ENCODE measurements around the gene RNF222. TPM values are rescaled to one million over a fixed set of nuclear protein-coding genes. Genes with fewer than 3 reads are reported as not detected.

Gene RNF222
- total and polyA plus RNA-seq, 2 donors (not counting 1 experiment from before 2014, with no cell fraction given) = not detected

GRCh38 chr17:8439681-8440080 is 42.1 kb upstream of the RNF222 start:
- H3K36me3 ChIP-seq (ENCODE audit: control insufficient read depth, insufficient read depth, low read length) = peaks cover 7% of the 10 kb centered on the region
- no peaks in the 10 kb centered on the region for H3K9me3 ChIP-seq (ENCODE audit: control insufficient read depth, insufficient read depth, low read depth, low read length)
- H3K27ac ChIP-seq (ENCODE audit: insufficient read depth, low read length) = no peak overlapping the region
- no peaks in the 10 kb centered on the region for H4K20me1 ChIP-seq (ENCODE audit: control insufficient read depth, extremely low read depth, insufficient read depth, low read length)
- TF ChIP-seq EZH2 (IDR thresholded peaks at IDR 0.05; ENCODE audit: low read length, missing control alignments) = no peak
- TF ChIP-seq CTCF (conservative IDR thresholded peaks at IDR 0.05 in 1 of 2, IDR thresholded peaks at IDR 0.05 in 1 of 2; ENCODE audit: low read depth in 1 of 2, low read length in 2 of 2) = no peak
- H3K4me2 ChIP-seq (ENCODE audit: extremely low read depth, insufficient read depth, low read length) = no peak overlapping the region
- no peaks in the 10 kb centered on the region for H3K27me3 ChIP-seq (ENCODE audit: control insufficient read depth, insufficient read depth, low read length)
- H3K79me2 ChIP-seq (ENCODE audit: control insufficient read depth, insufficient read depth, low read length) = peaks cover 80% of the 10 kb centered on the region
- H3K4me3 ChIP-seq (replicated peaks in 1 of 4; ENCODE audit: control extremely low read depth in 1 of 4, insufficient read depth in 1 of 4, low read depth in 3 of 4, low read length in 4 of 4) = no peak overlapping the region
- no peak for DNase-seq (ENCODE audit: low read depth in 2 of 2)
- H2AFZ ChIP-seq (ENCODE audit: low read length) = no peak overlapping the region
- no peak overlapping the region for H3K9ac ChIP-seq (ENCODE audit: insufficient read depth, low read length)
- no peaks in the 10 kb centered on the region for H3K4me1 ChIP-seq (ENCODE audit: control insufficient read depth, extremely low read depth, insufficient read depth, low read length)

- no peak overlapping the region for H3K4me2 ChIP-seq (ENCODE audit: extremely low read depth, insufficient read depth, low read length)
- no peaks in the 10 kb centered on the region for H4K20me1 ChIP-seq (ENCODE audit: control insufficient read depth, extremely low read depth, insufficient read depth, low read length)
- no peak overlapping the region for H3K4me3 ChIP-seq (replicated peaks in 1 of 4; ENCODE audit: control extremely low read depth in 1 of 4, insufficient read depth in 1 of 4, low read depth in 3 of 4, low read length in 4 of 4)
- TF ChIP-seq CTCF (conservative IDR thresholded peaks at IDR 0.05 in 1 of 2, IDR thresholded peaks at IDR 0.05 in 1 of 2; ENCODE audit: low read depth in 1 of 2, low read length in 2 of 2) = no peak
- TF ChIP-seq EZH2 (IDR thresholded peaks at IDR 0.05; ENCODE audit: low read length, missing control alignments) = no peak
- no peaks in the 10 kb centered on the region for H3K27me3 ChIP-seq (ENCODE audit: control insufficient read depth, insufficient read depth, low read length)
- H3K9me3 ChIP-seq (ENCODE audit: control insufficient read depth, insufficient read depth, low read depth, low read length) = no peaks in the 10 kb centered on the region
- no peak for DNase-seq (ENCODE audit: low read depth in 2 of 2)
- no peaks in the 10 kb centered on the region for H3K4me1 ChIP-seq (ENCODE audit: control insufficient read depth, extremely low read depth, insufficient read depth, low read length)
- H3K36me3 ChIP-seq (ENCODE audit: control insufficient read depth, insufficient read depth, low read length) = peaks cover 2% of the 10 kb centered on the region
- no peak overlapping the region for H3K9ac ChIP-seq (ENCODE audit: insufficient read depth, low read length)
- H3K79me2 ChIP-seq (ENCODE audit: control insufficient read depth, insufficient read depth, low read length) = peaks cover 72% of the 10 kb centered on the region
- no peak overlapping the region for H2AFZ ChIP-seq (ENCODE audit: low read length)
- H3K27ac ChIP-seq (ENCODE audit: insufficient read depth, low read length) = no peak overlapping the region
These were observed 40.8 kb upstream of the RNF222 start for GRCh38 chr17:8438441-8438840.

GRCh38 chr17:8436844-8437171 is 39.2 kb upstream of the RNF222 start:
- Histone ChIP-seq H3K4me3 (replicated peaks in 1 of 4; ENCODE audit: control extremely low read depth in 1 of 4, insufficient read depth in 1 of 4, low read depth in 3 of 4, low read length in 4 of 4) (peak overlapping the region; percentile 78 to 100 (median 92)), H3K36me3 (ENCODE audit: control insufficient read depth, insufficient read depth, low read length) (peaks cover 2% of the 10 kb centered on the region), H3K9me3 (ENCODE audit: control insufficient read depth, insufficient read depth, low read depth, low read length) (no peaks in the 10 kb centered on the region), H4K20me1 (ENCODE audit: control insufficient read depth, extremely low read depth, insufficient read depth, low read length) (no peaks in the 10 kb centered on the region), H3K27me3 (ENCODE audit: control insufficient read depth, insufficient read depth, low read length) (no peaks in the 10 kb centered on the region), H3K4me1 (ENCODE audit: control insufficient read depth, extremely low read depth, insufficient read depth, low read length) (no peaks in the 10 kb centered on the region), H2AFZ (ENCODE audit: low read length) (no peak overlapping the region), H3K79me2 (ENCODE audit: control insufficient read depth, insufficient read depth, low read length) (peaks cover 58% of the 10 kb centered on the region), H3K9ac (ENCODE audit: insufficient read depth, low read length) (peak overlapping the region; percentile 99), H3K4me2 (ENCODE audit: extremely low read depth, insufficient read depth, low read length) (peak overlapping the region; percentile 20), H3K27ac (ENCODE audit: insufficient read depth, low read length) (peak overlapping the region; percentile 99)
- DNase-seq (ENCODE audit: low read depth in 2 of 2) = peak in 1 of 2 donors; percentile 16
- TF ChIP-seq CTCF (conservative IDR thresholded peaks at IDR 0.05 in 1 of 2, IDR thresholded peaks at IDR 0.05 in 1 of 2; ENCODE audit: low read depth in 1 of 2, low read length in 2 of 2) (no peak), EZH2 (IDR thresholded peaks at IDR 0.05; ENCODE audit: low read length, missing control alignments) (no peak)

Data from fibroblast of lung (primary cell).